ENCODE measurements around the gene CDHR1. TPM values are rescaled to one million over a fixed set of nuclear protein-coding genes. Genes with fewer than 3 reads are reported as not detected.

The CDHR1 gene
- total and polyA plus RNA-seq, 2 experiments from 2014 or later = 3.2 to 6.6 TPM

GRCh38 chr10:84233940-84234339, 39.6 kb downstream of the CDHR1 start:
- Mint-ChIP-seq H3K4me3 (no peak overlapping the region), H3K4me1 (peaks cover 3% of the 10 kb centered on the region; the same call in 1 of the 3 replicates), H3K9me3 (no peaks in the 10 kb centered on the region), H3K27ac (no peak overlapping the region), H3K27me3 (ENCODE audit: insufficient read depth, low read depth, poor library complexity) (peaks cover 10% of the 10 kb centered on the region), H3K36me3 (ENCODE audit: low read depth) (no peaks in the 10 kb centered on the region)
- no peaks in the 10 kb centered on the region for H3K36me3 ChIP-seq (ENCODE audit: insufficient read depth)
- H3K4me3 ChIP-seq = no peak overlapping the region
- no peak overlapping the region for H3K27ac ChIP-seq (ENCODE audit: low read depth)
- no peaks in the 10 kb centered on the region for H4K20me1 ChIP-seq (replicated peaks; ENCODE audit: insufficient read depth)
- no peak for TF ChIP-seq EZH2phosphoT487 (IDR thresholded peaks at IDR 0.05; ENCODE audit: unreplicated experiment)
- no peak for TF ChIP-seq ZNF114 (CRISPR knock-in tag; IDR thresholded peaks at IDR 0.05)
- TF ChIP-seq POLR2AphosphoS5 (IDR thresholded peaks at IDR 0.05; ENCODE audit: low read depth) = no peak
- no peak for TF ChIP-seq EZH2 (IDR thresholded peaks at IDR 0.05; ENCODE audit: low read depth, unreplicated experiment)
- no peak for TF ChIP-seq STAT1 (IDR thresholded peaks at IDR 0.05; ENCODE audit: unreplicated experiment)
- no peak for TF ChIP-seq REST (IDR thresholded peaks at IDR 0.05; ENCODE audit: unreplicated experiment)
- TF ChIP-seq, protein P1, sequence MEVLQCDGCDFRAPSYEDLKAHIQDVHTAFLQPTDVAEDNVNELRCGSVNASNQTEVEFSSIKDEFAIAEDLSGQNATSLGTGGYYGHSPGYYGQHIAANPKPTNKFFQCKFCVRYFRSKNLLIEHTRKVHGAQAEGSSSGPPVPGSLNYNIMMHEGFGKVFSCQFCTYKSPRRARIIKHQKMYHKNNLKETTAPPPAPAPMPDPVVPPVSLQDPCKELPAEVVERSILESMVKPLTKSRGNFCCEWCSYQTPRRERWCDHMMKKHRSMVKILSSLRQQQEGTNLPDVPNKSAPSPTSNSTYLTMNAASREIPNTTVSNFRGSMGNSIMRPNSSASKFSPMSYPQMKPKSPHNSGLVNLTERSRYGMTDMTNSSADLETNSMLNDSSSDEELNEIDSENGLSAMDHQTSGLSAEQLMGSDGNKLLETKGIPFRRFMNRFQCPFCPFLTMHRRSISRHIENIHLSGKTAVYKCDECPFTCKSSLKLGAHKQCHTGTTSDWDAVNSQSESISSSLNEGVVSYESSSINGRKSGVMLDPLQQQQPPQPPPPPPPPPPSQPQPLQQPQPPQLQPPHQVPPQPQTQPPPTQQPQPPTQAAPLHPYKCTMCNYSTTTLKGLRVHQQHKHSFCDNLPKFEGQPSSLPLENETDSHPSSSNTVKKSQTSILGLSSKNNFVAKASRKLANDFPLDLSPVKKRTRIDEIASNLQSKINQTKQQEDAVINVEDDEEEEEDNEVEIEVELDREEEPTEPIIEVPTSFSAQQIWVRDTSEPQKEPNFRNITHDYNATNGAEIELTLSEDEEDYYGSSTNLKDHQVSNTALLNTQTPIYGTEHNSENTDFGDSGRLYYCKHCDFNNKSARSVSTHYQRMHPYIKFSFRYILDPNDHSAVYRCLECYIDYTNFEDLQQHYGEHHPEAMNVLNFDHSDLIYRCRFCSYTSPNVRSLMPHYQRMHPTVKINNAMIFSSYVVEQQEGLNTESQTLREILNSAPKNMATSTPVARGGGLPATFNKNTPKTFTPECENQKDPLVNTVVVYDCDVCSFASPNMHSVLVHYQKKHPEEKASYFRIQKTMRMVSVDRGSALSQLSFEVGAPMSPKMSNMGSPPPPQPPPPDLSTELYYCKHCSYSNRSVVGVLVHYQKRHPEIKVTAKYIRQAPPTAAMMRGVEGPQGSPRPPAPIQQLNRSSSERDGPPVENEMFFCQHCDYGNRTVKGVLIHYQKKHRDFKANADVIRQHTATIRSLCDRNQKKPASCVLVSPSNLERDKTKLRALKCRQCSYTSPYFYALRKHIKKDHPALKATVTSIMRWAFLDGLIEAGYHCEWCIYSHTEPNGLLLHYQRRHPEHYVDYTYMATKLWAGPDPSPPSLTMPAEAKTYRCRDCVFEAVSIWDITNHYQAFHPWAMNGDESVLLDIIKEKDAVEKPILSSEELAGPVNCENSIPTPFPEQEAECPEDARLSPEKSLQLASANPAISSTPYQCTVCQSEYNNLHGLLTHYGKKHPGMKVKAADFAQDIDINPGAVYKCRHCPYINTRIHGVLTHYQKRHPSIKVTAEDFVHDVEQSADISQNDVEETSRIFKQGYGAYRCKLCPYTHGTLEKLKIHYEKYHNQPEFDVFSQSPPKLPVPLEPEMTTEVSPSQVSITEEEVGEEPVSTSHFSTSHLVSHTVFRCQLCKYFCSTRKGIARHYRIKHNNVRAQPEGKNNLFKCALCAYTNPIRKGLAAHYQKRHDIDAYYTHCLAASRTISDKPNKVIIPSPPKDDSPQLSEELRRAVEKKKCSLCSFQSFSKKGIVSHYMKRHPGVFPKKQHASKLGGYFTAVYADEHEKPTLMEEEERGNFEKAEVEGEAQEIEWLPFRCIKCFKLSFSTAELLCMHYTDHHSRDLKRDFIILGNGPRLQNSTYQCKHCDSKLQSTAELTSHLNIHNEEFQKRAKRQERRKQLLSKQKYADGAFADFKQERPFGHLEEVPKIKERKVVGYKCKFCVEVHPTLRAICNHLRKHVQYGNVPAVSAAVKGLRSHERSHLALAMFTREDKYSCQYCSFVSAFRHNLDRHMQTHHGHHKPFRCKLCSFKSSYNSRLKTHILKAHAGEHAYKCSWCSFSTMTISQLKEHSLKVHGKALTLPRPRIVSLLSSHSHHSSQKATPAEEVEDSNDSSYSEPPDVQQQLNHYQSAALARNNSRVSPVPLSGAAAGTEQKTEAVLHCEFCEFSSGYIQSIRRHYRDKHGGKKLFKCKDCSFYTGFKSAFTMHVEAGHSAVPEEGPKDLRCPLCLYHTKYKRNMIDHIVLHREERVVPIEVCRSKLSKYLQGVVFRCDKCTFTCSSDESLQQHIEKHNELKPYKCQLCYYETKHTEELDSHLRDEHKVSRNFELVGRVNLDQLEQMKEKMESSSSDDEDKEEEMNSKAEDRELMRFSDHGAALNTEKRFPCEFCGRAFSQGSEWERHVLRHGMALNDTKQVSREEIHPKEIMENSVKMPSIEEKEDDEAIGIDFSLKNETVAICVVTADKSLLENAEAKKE (CRISPR knock-in tag; IDR thresholded peaks at IDR 0.05) = no peak
- no peak for TF ChIP-seq CREB1 (CRISPR knock-in tag; IDR thresholded peaks at IDR 0.05; ENCODE audit: low read depth)
- TF ChIP-seq, protein P2, sequence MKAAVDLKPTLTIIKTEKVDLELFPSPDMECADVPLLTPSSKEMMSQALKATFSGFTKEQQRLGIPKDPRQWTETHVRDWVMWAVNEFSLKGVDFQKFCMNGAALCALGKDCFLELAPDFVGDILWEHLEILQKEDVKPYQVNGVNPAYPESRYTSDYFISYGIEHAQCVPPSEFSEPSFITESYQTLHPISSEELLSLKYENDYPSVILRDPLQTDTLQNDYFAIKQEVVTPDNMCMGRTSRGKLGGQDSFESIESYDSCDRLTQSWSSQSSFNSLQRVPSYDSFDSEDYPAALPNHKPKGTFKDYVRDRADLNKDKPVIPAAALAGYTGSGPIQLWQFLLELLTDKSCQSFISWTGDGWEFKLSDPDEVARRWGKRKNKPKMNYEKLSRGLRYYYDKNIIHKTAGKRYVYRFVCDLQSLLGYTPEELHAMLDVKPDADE (IDR thresholded peaks at IDR 0.05) = no peak
- no peak overlapping the region for H2AFZ ChIP-seq
- H3F3A ChIP-seq (replicated peaks; ENCODE audit: low read depth) = no peaks in the 10 kb centered on the region
- H3K27me3 ChIP-seq (ENCODE audit: insufficient read depth) = peaks cover 8% of the 10 kb centered on the region; the same call in 1 of the 2 replicates
- H3K79me2 ChIP-seq (replicated peaks; ENCODE audit: insufficient read depth) = no peaks in the 10 kb centered on the region
- ATAC-seq (no peak), DNase-seq (ENCODE audit: low spot score) (no peak)
- peaks cover 4% of the 10 kb centered on the region; the same call in 1 of the 2 replicates for H3K9me2 ChIP-seq (ENCODE audit: insufficient read depth)
- H3K4me1 ChIP-seq (ENCODE audit: insufficient read depth) = no peaks in the 10 kb centered on the region; the same call in 1 of the 2 replicates
- H3K4me2 ChIP-seq = no peak overlapping the region

Data from GM23338 (cell line).